ENCODE measurements around the gene MAN2A1. TPM values are rescaled to one million over a fixed set of nuclear protein-coding genes. Genes with fewer than 3 reads are reported as not detected.

MAN2A1 gene
- total RNA-seq, 1 experiment from 2014 or later = 35.4 TPM

DNA sequence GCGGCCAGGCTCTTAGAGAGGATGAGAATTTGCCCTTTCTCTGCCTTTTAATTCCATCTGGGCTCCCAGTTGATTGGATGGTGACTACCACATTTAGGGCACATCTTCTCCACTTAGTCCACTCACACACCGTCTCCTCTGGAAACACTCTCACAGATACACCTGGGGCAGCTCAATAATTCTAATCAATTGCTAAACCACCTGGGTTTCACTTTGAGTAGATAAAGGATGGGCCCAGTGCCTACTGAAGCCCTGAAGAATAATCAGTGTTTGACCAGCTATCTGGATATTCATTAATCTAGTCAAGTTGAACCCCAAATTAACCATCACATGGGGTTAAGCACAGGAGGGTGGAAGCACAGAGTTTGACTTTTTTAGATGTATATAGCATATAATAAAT is 19.1 kb downstream of the MAN2A1 start:
- POLR2A ChIA-PET = no interaction called here
- Histone ChIP-seq H3K9ac (ENCODE audit: low read length) (no peak overlapping the region), H2AFZ (ENCODE audit: low read depth, low read length, poor library complexity, severe bottlenecking) (no peak overlapping the region), H3K4me1 (ENCODE audit: control insufficient read depth in 1 of 2, insufficient read depth in 2 of 2, low read length in 2 of 2) (no peaks in the 10 kb centered on the region), H3K9me3 (ENCODE audit: control insufficient read depth in 1 of 2, insufficient read depth in 1 of 2, low read depth in 1 of 2, low read length in 2 of 2) (no peaks in the 10 kb centered on the region), H3K27me3 (ENCODE audit: insufficient read depth, low read length) (no peaks in the 10 kb centered on the region), H3K36me3 (ENCODE audit: control insufficient read depth in 1 of 2, insufficient read depth in 2 of 2, low read length in 2 of 2) (no peaks in the 10 kb centered on the region), H3K79me2 (ENCODE audit: insufficient read depth, low read length) (peaks cover 38% of the 10 kb centered on the region), H3K27ac (ENCODE audit: low read depth, low read length) (no peak overlapping the region), H3K4me2 (ENCODE audit: low read length) (no peak overlapping the region), H3K9me2 (ENCODE audit: insufficient read depth) (no peaks in the 10 kb centered on the region), H3K4me3 (replicated peaks in 1 of 2; ENCODE audit: low read depth in 1 of 2, low read length in 2 of 2) (no peak overlapping the region), H4K20me1 (ENCODE audit: insufficient read depth) (no peaks in the 10 kb centered on the region)
- CTCF ChIA-PET = no interaction called here
- DNase-seq (ENCODE audit: low read depth, low spot score) (no peak), ATAC-seq (no peak)
- intact Hi-C loops (cut with micrococcal nuclease) = no loop called here
- BruUV-seq (replicated peaks) = no TSS peak
- TF ChIP-seq SP1 (IDR thresholded peaks at IDR 0.05; ENCODE audit: low read depth) (no peak), ELF1 (IDR thresholded peaks at IDR 0.05; ENCODE audit: borderline replicate concordance, low read depth) (no peak), ZNF274 (IDR thresholded peaks at IDR 0.05; ENCODE audit: low read depth, low read length) (no peak), CBX3 (IDR thresholded peaks at IDR 0.05; ENCODE audit: low read depth) (no peak)
- TF ChIP-seq, protein P1, sequence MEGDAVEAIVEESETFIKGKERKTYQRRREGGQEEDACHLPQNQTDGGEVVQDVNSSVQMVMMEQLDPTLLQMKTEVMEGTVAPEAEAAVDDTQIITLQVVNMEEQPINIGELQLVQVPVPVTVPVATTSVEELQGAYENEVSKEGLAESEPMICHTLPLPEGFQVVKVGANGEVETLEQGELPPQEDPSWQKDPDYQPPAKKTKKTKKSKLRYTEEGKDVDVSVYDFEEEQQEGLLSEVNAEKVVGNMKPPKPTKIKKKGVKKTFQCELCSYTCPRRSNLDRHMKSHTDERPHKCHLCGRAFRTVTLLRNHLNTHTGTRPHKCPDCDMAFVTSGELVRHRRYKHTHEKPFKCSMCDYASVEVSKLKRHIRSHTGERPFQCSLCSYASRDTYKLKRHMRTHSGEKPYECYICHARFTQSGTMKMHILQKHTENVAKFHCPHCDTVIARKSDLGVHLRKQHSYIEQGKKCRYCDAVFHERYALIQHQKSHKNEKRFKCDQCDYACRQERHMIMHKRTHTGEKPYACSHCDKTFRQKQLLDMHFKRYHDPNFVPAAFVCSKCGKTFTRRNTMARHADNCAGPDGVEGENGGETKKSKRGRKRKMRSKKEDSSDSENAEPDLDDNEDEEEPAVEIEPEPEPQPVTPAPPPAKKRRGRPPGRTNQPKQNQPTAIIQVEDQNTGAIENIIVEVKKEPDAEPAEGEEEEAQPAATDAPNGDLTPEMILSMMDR (IDR thresholded peaks at IDR 0.05 in 2 of 3, conservative IDR thresholded peaks at IDR 0.05 in 1 of 3; ENCODE audit: borderline replicate concordance in 1 of 3, insufficient read depth in 1 of 3, low read depth in 2 of 3, low read length in 2 of 3) = no peak
- TF ChIP-seq, protein P2, sequence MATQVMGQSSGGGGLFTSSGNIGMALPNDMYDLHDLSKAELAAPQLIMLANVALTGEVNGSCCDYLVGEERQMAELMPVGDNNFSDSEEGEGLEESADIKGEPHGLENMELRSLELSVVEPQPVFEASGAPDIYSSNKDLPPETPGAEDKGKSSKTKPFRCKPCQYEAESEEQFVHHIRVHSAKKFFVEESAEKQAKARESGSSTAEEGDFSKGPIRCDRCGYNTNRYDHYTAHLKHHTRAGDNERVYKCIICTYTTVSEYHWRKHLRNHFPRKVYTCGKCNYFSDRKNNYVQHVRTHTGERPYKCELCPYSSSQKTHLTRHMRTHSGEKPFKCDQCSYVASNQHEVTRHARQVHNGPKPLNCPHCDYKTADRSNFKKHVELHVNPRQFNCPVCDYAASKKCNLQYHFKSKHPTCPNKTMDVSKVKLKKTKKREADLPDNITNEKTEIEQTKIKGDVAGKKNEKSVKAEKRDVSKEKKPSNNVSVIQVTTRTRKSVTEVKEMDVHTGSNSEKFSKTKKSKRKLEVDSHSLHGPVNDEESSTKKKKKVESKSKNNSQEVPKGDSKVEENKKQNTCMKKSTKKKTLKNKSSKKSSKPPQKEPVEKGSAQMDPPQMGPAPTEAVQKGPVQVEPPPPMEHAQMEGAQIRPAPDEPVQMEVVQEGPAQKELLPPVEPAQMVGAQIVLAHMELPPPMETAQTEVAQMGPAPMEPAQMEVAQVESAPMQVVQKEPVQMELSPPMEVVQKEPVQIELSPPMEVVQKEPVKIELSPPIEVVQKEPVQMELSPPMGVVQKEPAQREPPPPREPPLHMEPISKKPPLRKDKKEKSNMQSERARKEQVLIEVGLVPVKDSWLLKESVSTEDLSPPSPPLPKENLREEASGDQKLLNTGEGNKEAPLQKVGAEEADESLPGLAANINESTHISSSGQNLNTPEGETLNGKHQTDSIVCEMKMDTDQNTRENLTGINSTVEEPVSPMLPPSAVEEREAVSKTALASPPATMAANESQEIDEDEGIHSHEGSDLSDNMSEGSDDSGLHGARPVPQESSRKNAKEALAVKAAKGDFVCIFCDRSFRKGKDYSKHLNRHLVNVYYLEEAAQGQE (IDR thresholded peaks at IDR 0.05; ENCODE audit: low read depth) = no peak
- RAD21 ChIA-PET (ENCODE audit: low non-redundant PET in 1 of 2, low total read pairs in 2 of 2, uncharacterized antibody in 2 of 2, unreplicated experiment in 2 of 2) = no interaction called here

Measured in HCT116 (cell line).